MM.1S (cell line): ENCODE measurements around the gene FBXL17.

Source experiments
- DNase-seq: peaks from one replicate; pipeline ENCODE4 v3.0.0-alpha.2; 2015
- H2AFZ ChIP-seq: fragments of 300-600 bp; sonication (generic); 2 replicates; pipeline ENCODE4 v1.6.0; 2016; ENCODE audit warnings: antibody characterized with exemption, low read length
- H3F3A ChIP-seq: fragments of 300-600 bp; sonication (generic); 2 replicates; pipeline ENCODE4 v1.6.1; 2016; ENCODE audit warnings: mild to moderate bottlenecking, antibody characterized with exemption, low read length, moderate library complexity, mixed read lengths; ENCODE audit not compliant: insufficient read depth
- H3K27ac ChIP-seq: fragments of 300-600 bp; sonication (generic); 2 replicates; pipeline ENCODE4 v1.5.1; 2016; ENCODE audit warnings: mild to moderate bottlenecking, low read length
- H3K27me3 ChIP-seq: fragments of 300-600 bp; sonication (generic); replicated peaks from 2 replicates; pipeline ENCODE4 v1.6.0; 2016; ENCODE audit warnings: low read length; ENCODE audit not compliant: insufficient read depth
- H3K36me3 ChIP-seq: fragments of 300-600 bp; sonication (generic); replicated peaks from 2 replicates; pipeline ENCODE4 v1.6.1; 2016; ENCODE audit warnings: mild to moderate bottlenecking, low read length, mixed read lengths; ENCODE audit not compliant: insufficient read depth
- H3K4me1 ChIP-seq: fragments of 300-600 bp; sonication (generic); 2 replicates; pipeline ENCODE4 v1.6.1; 2016; ENCODE audit warnings: low read length, mixed read lengths
- H3K4me2 ChIP-seq: fragments of 300-600 bp; sonication (generic); 2 replicates; pipeline ENCODE4 v1.6.0; 2016; ENCODE audit warnings: low read depth, low read length
- H3K4me3 ChIP-seq: fragments of 300-600 bp; sonication (generic); 2 replicates; pipeline ENCODE4 v1.5.1; 2016; ENCODE audit warnings: low read length, mixed read lengths
- H3K79me2 ChIP-seq: fragments of 300-600 bp; sonication (generic); 2 replicates; pipeline ENCODE4 v1.6.1; 2016; ENCODE audit warnings: mixed run types, low read length, mixed read lengths
- H3K9ac ChIP-seq: fragments of 300-600 bp; sonication (generic); 2 replicates; pipeline ENCODE4 v1.6.1; 2016; ENCODE audit warnings: low read length, mixed read lengths
- H3K9me2 ChIP-seq: fragments of 300-600 bp; sonication (generic); replicated peaks from 2 replicates; pipeline ENCODE4 v1.6.1; 2016; ENCODE audit warnings: mild to moderate bottlenecking, low read length, mixed read lengths; ENCODE audit not compliant: insufficient read depth
- H3K9me3 ChIP-seq: fragments of 300-600 bp; sonication (generic); replicated peaks from 2 replicates; pipeline ENCODE4 v1.6.1; 2016; ENCODE audit warnings: mild to moderate bottlenecking, low read length, mixed read lengths; ENCODE audit not compliant: insufficient read depth
- H4K20me1 ChIP-seq: fragments of 300-600 bp; sonication (generic); 2 replicates; pipeline ENCODE4 v1.6.1; 2016; ENCODE audit warnings: mild to moderate bottlenecking, low read length, moderate library complexity, mixed read lengths; ENCODE audit not compliant: insufficient read depth
- CTCF ChIP-seq: fragments of 300-600 bp; sonication (generic); IDR thresholded peaks from 2 replicates; pipeline ENCODE4 v1.5.1; 2016; ENCODE audit warnings: antibody characterized with exemption, low read length, mixed read lengths
- EZH2 ChIP-seq: fragments of 300-600 bp; sonication (generic); optimal IDR thresholded peaks from 2 replicates; pipeline ENCODE3; 2017; ENCODE audit warnings: low read depth, mild to moderate bottlenecking, antibody characterized with exemption, low read length, mixed read lengths
- EZH2phosphoT487 ChIP-seq: fragments of 300-600 bp; sonication (generic); IDR thresholded peaks from 2 replicates; pipeline ENCODE4 v1.6.1; 2018; ENCODE audit warnings: antibody characterized with exemption, low read length

Gene FBXL17

DNA sequence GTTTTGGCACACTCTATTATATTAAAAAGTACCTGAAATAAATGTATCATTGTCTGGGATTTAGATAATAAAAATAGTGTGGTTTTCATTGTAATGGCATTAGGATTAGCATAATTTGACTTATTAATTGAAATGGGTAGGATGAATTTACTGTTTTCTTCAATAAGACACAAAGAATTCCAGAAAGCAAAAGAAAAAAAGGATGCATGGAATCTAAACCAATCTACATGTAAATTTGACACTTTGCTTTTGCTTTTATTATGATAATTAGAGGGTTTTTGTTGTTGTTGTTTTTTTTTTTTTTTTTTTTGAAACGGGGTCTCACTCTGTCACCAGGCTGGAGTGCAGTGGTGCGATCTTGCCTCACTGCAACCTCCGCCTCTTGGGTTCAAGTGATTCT is 406.3 kb downstream of the FBXL17 start:
- Histone ChIP-seq H3K9ac (no peak overlapping the region), H3F3A (no peaks in the 10 kb centered on the region), H3K9me2 (no peaks in the 10 kb centered on the region), H3K27ac (no peak overlapping the region), H3K4me3 (no peak overlapping the region), H3K36me3 (no peaks in the 10 kb centered on the region), H3K79me2 (no peaks in the 10 kb centered on the region), H3K4me2 (no peak overlapping the region), H3K9me3 (no peaks in the 10 kb centered on the region), H4K20me1 (no peaks in the 10 kb centered on the region), H2AFZ (no peak overlapping the region), H3K27me3 (no peaks in the 10 kb centered on the region), H3K4me1 (no peaks in the 10 kb centered on the region)
- TF ChIP-seq CTCF (no peak), EZH2 (no peak)
- no peak for DNase-seq

- no peaks in the 10 kb centered on the region for H4K20me1 ChIP-seq
- H3K79me2 ChIP-seq = no peaks in the 10 kb centered on the region
- no peak for TF ChIP-seq EZH2phosphoT487
- TF ChIP-seq CTCF = no peak
- TF ChIP-seq EZH2 = no peak
- H3K9ac ChIP-seq = no peak overlapping the region
- no peak overlapping the region for H3K4me3 ChIP-seq
- no peaks in the 10 kb centered on the region for H3K36me3 ChIP-seq
- no peak overlapping the region for H3K27ac ChIP-seq
- H3K9me3 ChIP-seq = no peaks in the 10 kb centered on the region
- no peaks in the 10 kb centered on the region for H3K27me3 ChIP-seq
- no peak overlapping the region for H2AFZ ChIP-seq
- H3F3A ChIP-seq = no peaks in the 10 kb centered on the region
- H3K9me2 ChIP-seq = no peaks in the 10 kb centered on the region
- no peak for DNase-seq
- H3K4me1 ChIP-seq = no peaks in the 10 kb centered on the region
- no peak overlapping the region for H3K4me2 ChIP-seq
Measured at GRCh38 chr5:107971846-107972245, 410.1 kb downstream of the FBXL17 start.

DNA sequence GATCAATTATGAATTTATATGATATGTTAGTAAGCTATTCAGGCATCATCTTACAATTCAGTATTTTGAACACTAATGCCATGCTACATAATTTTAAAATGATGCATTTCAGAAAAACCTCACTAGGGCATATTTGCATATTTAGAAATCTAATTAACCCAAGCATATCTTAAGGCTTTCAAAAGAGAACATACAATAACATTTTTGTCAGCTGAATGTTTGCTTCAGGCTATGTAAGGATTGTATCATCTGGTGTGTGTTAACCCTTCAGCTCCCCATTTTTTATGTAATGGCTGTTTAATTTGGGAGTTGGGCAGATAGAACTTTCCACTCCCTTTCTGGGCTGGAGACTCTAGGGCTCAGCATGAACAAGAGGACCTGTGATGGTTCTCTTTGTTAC is 412.1 kb downstream of the FBXL17 start:
- Histone ChIP-seq H3K27ac (no peak overlapping the region), H3K4me1 (no peaks in the 10 kb centered on the region), H3K4me2 (no peak overlapping the region), H3K4me3 (no peak overlapping the region), H4K20me1 (no peaks in the 10 kb centered on the region), H3K79me2 (no peaks in the 10 kb centered on the region), H3F3A (no peaks in the 10 kb centered on the region), H3K9me3 (no peaks in the 10 kb centered on the region), H3K27me3 (no peaks in the 10 kb centered on the region), H3K9me2 (no peaks in the 10 kb centered on the region), H3K9ac (no peak overlapping the region), H2AFZ (no peak overlapping the region), H3K36me3 (no peaks in the 10 kb centered on the region)
- no peak for DNase-seq
- no peak for TF ChIP-seq EZH2
- TF ChIP-seq EZH2phosphoT487 = no peak
- TF ChIP-seq CTCF = no peak

- no peak for DNase-seq
- no peak for TF ChIP-seq EZH2phosphoT487
- TF ChIP-seq EZH2 = no peak
- no peak for TF ChIP-seq CTCF
- no peak overlapping the region for H3K9ac ChIP-seq
- H3K27ac ChIP-seq = no peak overlapping the region
- H3K79me2 ChIP-seq = no peaks in the 10 kb centered on the region
- H3K27me3 ChIP-seq = no peaks in the 10 kb centered on the region
- H3K9me2 ChIP-seq = no peaks in the 10 kb centered on the region
- no peaks in the 10 kb centered on the region for H3K4me1 ChIP-seq
- H3K4me2 ChIP-seq = no peak overlapping the region
- no peaks in the 10 kb centered on the region for H3K36me3 ChIP-seq
- H3K4me3 ChIP-seq = no peak overlapping the region
- no peaks in the 10 kb centered on the region for H3F3A ChIP-seq
- H4K20me1 ChIP-seq = no peaks in the 10 kb centered on the region
- H2AFZ ChIP-seq = no peak overlapping the region
- no peaks in the 10 kb centered on the region for H3K9me3 ChIP-seq
Measured at GRCh38 chr5:107968998-107969397, 412.9 kb downstream of the FBXL17 start.
